DND-41 (cell line): ENCODE data around the gene GPR39.

ENCODE experiments used
- CTCF ChIP-seq: IDR thresholded peaks from 2 replicates; pipeline ENCODE4 v1.5.1; 2012; ENCODE audit warnings: borderline replicate concordance, low read length, moderate library complexity, mild to moderate bottlenecking; ENCODE audit not compliant: poor library complexity, severe bottlenecking; ENCODE audit errors: extremely low read depth
- EZH2 ChIP-seq: IDR thresholded peaks from 3 replicates; pipeline ENCODE4 v1.6.1; 2012; ENCODE audit warnings: borderline replicate concordance, low read depth, mild to moderate bottlenecking, moderate library complexity, low read length, inconsistent platforms; ENCODE audit not compliant: severe bottlenecking

GRCh38 chr2:132542953-132543569 lies 126.5 kb downstream of the GPR39 start:
- TF ChIP-seq CTCF (no peak), EZH2 (no peak)
